H1 (cell line): ENCODE measurements around the gene PRCP. TPM values are rescaled to one million over a fixed set of nuclear protein-coding genes. Genes with fewer than 3 reads are reported as not detected.

Experiments used
- CTCF ChIA-PET: fragments of 300-600 bp; sonication (Branson Sonifier 250); formaldehyde crosslinking; loops from one replicate; lab custom pipeline; 2021; ENCODE audit not compliant: partially characterized antibody; lab: Charles Lee
- POLR2A ChIA-PET: fragments of 300-600 bp; sonication (Branson Sonifier 250); formaldehyde crosslinking; loops from one replicate; lab custom pipeline; 2021; ENCODE audit warnings: inconsistent platforms; ENCODE audit not compliant: partially characterized antibody; lab: Charles Lee
- DNase-seq, 2 experiments: peaks; one replicate each; pipeline versions ENCODE4 v3.0.0 to v3.0.0-alpha.2; 2010 to 2022; ENCODE audit warnings: low spot score in 2 of 2, low read depth in 1 of 2, mixed read lengths in 1 of 2
- FAIRE-seq: peaks from 2 replicates; lab custom pipeline; 2011; peaks lifted over from hg19 to GRCh38; lab: Jason Lieb, UNC
- H2AFZ ChIP-seq: 2 replicates; pipeline ENCODE4 v1.8.1; 2012; ENCODE audit warnings: low read length, inconsistent platforms
- H2AK5ac ChIP-seq: 2 replicates; pipeline ENCODE4 v1.6.1; 2013; ENCODE audit warnings: low read depth, low read length
- H2BK120ac ChIP-seq: replicated peaks from 2 replicates; pipeline ENCODE3; 2013; ENCODE audit warnings: low read depth, low read length, inconsistent platforms
- H2BK12ac ChIP-seq: 2 replicates; pipeline ENCODE4 v1.6.1; 2013; ENCODE audit warnings: low read depth, low read length
- H2BK15ac ChIP-seq: 2 replicates; pipeline ENCODE4 v1.6.1; 2013; ENCODE audit warnings: low read length
- H2BK20ac ChIP-seq: 2 replicates; pipeline ENCODE4 v1.6.1; 2013; ENCODE audit warnings: low read length
- H2BK5ac ChIP-seq: 2 replicates; pipeline ENCODE4 v1.6.1; 2013; ENCODE audit warnings: low read depth, low read length
- H3K14ac ChIP-seq: 2 replicates; pipeline ENCODE4 v1.6.1; 2013; ENCODE audit warnings: inconsistent platforms; ENCODE audit not compliant: insufficient read length
- H3K18ac ChIP-seq: 2 replicates; pipeline ENCODE4 v1.6.1; 2013; ENCODE audit warnings: low read length; ENCODE audit errors: extremely low read depth
- H3K23ac ChIP-seq: 2 replicates; pipeline ENCODE4 v1.6.1; 2013; ENCODE audit warnings: inconsistent platforms; ENCODE audit not compliant: insufficient read length
- H3K23me2 ChIP-seq: 2 replicates; pipeline ENCODE4 v1.6.1; 2013; ENCODE audit warnings: low read depth, low read length
- H3K27ac ChIP-seq: 2 replicates; pipeline ENCODE4 v1.6.1; 2011; ENCODE audit warnings: low read depth, low read length, inconsistent platforms
- H3K27me3 ChIP-seq, 4 experiments: replicated peaks in 1 of 4; 1 replicate in 1 of 4; 2 replicates in 3 of 4; pipeline versions ENCODE4 v1.6.1 to v1.8.1; 2011 to 2013; ENCODE audit warnings: low read length in 3 of 4, mild to moderate bottlenecking in 3 of 4, inconsistent platforms in 2 of 4, mixed read lengths in 2 of 4, moderate library complexity in 1 of 4; ENCODE audit not compliant: control insufficient read depth in 3 of 4, insufficient read depth in 3 of 4; ENCODE audit errors: extremely low read depth in 1 of 4
- H3K36me3 ChIP-seq, 4 experiments: 2 replicates each; pipeline versions ENCODE4 v1.6.1 to v1.8.1; 2011 to 2013; ENCODE audit warnings: mild to moderate bottlenecking in 4 of 4, low read length in 3 of 4, moderate library complexity in 2 of 4, control low read depth in 1 of 4, inconsistent platforms in 1 of 4; ENCODE audit not compliant: insufficient read depth in 4 of 4, control insufficient read depth in 2 of 4
- H3K4ac ChIP-seq: replicated peaks from 2 replicates; pipeline ENCODE3; 2013; ENCODE audit warnings: low read length, low read depth, mixed read lengths, inconsistent platforms; ENCODE audit not compliant: insufficient read length
- H3K4me1 ChIP-seq, 4 experiments: replicated peaks in 1 of 4; 1 replicate in 1 of 4; 2 replicates in 3 of 4; pipeline versions ENCODE4 v1.6.1 to v1.8.1; 2011 to 2013; ENCODE audit warnings: low read length in 3 of 4, inconsistent platforms in 2 of 4, mixed read lengths in 1 of 4; ENCODE audit not compliant: insufficient read depth in 4 of 4, control insufficient read depth in 3 of 4
- H3K4me2 ChIP-seq, 2 experiments: 2 replicates each; pipeline versions ENCODE4 v1.6.1 to v1.8.1; 2011 to 2013; ENCODE audit warnings: low read depth in 2 of 2, low read length in 2 of 2, control low read depth in 1 of 2, inconsistent platforms in 1 of 2, mild to moderate bottlenecking in 1 of 2; ENCODE audit not compliant: insufficient read depth in 1 of 2
- H3K4me3 ChIP-seq, 4 experiments: fragments of 200-600, 300-600 bp in 1 of 4; sonication (generic), shearing (Covaris generic), sonication (Bioruptor Twin) in 1 of 4; 2 replicates each; pipeline versions ENCODE4 v1.5.1 to v1.8.1; 2011 to 2016; ENCODE audit warnings: low read length in 4 of 4, low read depth in 3 of 4, control low read depth in 2 of 4, inconsistent platforms in 2 of 4, mild to moderate bottlenecking in 2 of 4, mixed read lengths in 1 of 4, moderate library complexity in 1 of 4; ENCODE audit not compliant: insufficient read depth in 2 of 4; ENCODE audit errors: extremely low read depth in 1 of 4
- H3K56ac ChIP-seq: replicated peaks from 2 replicates; pipeline ENCODE3; 2013; ENCODE audit warnings: low read depth, mild to moderate bottlenecking, mixed read lengths, low read length, inconsistent platforms; ENCODE audit not compliant: insufficient read length
- H3K79me1 ChIP-seq: 2 replicates; pipeline ENCODE4 v1.6.1; 2013; ENCODE audit warnings: low read depth, low read length, control low read depth
- H3K79me2 ChIP-seq, 2 experiments: 2 replicates each; pipeline versions ENCODE4 v1.6.1 to v1.8.1; 2012 to 2013; ENCODE audit warnings: low read length in 2 of 2, mild to moderate bottlenecking in 2 of 2, inconsistent platforms in 1 of 2; ENCODE audit not compliant: insufficient read depth in 2 of 2, control insufficient read depth in 1 of 2
- H3K9ac ChIP-seq, 4 experiments: replicated peaks in 1 of 4; 1 replicate in 1 of 4; 2 replicates in 3 of 4; pipeline versions ENCODE4 v1.6.1 to v1.8.1; 2011 to 2013; ENCODE audit warnings: low read depth in 3 of 4, low read length in 3 of 4, control low read depth in 2 of 4, mild to moderate bottlenecking in 2 of 4, moderate library complexity in 2 of 4, inconsistent platforms in 1 of 4; ENCODE audit errors: extremely low read depth in 1 of 4
- H3K9me3 ChIP-seq, 2 experiments: 2 replicates each; pipeline versions ENCODE4 v1.6.1 to v1.8.1; 2012 to 2013; ENCODE audit warnings: mild to moderate bottlenecking in 2 of 2, moderate library complexity in 2 of 2, control low read depth in 1 of 2, inconsistent platforms in 1 of 2, low read depth in 1 of 2, low read length in 1 of 2, mixed read lengths in 1 of 2; ENCODE audit not compliant: insufficient read depth in 2 of 2
- H4K20me1 ChIP-seq, 2 experiments: replicated peaks in 1 of 2; 2 replicates each; pipeline versions ENCODE3 to v1.8.1; 2011 to 2013; ENCODE audit warnings: inconsistent platforms in 2 of 2, low read length in 2 of 2, mild to moderate bottlenecking in 1 of 2; ENCODE audit not compliant: insufficient read depth in 2 of 2, control insufficient read depth in 1 of 2
- H4K5ac ChIP-seq: 2 replicates; pipeline ENCODE4 v1.6.1; 2013; ENCODE audit warnings: low read length, low read depth, mixed read lengths, inconsistent platforms; ENCODE audit not compliant: insufficient read length
- H4K8ac ChIP-seq: 2 replicates; pipeline ENCODE4 v1.8.0; 2013; ENCODE audit warnings: mild to moderate bottlenecking, moderate library complexity, low read length, inconsistent platforms; ENCODE audit not compliant: insufficient read depth; ENCODE audit errors: extremely low read depth
- H4K91ac ChIP-seq: replicated peaks from 2 replicates; pipeline ENCODE3; 2013; ENCODE audit warnings: low read length, mixed read lengths, inconsistent platforms; ENCODE audit not compliant: insufficient read length
- NANOG ChIP-seq: IDR thresholded peaks from 2 replicates; pipeline ENCODE4 v1.6.1; 2011; ENCODE audit warnings: low read length, low read depth, mild to moderate bottlenecking, inconsistent platforms; ENCODE audit not compliant: insufficient read depth, poor library complexity, severe bottlenecking
- WGBS, 2 experiments: shearing (Covaris generic) in 1 of 2; methylation state at CpG; one replicate each; pipeline versions ENCODE4 v1.1.6 to v1.1.7; 2013 to 2015; ENCODE audit warnings: low lambda C conversion rate in 2 of 2, mixed read lengths in 2 of 2, inconsistent platforms in 1 of 2, low coverage in 1 of 2, missing lambda C conversion rate in 1 of 2; ENCODE audit not compliant: insufficient replicate concordance in 2 of 2, insufficient coverage in 1 of 2, insufficient read length in 1 of 2; ENCODE audit errors: extremely low coverage in 1 of 2, missing lambda C conversion rate in 1 of 2; 5-methylcytosine and 5-hydroxymethylcytosine counted together
- polyA plus RNA-seq, 7 experiments: library from polyadenylated mRNA; depleted of rRNA in 3 of 7; stranded (reverse) in 5 of 7; unstranded in 2 of 7; fragments of >200 nt in 5 of 7; fragments of 200-250 nt in 2 of 7; gene quantifications; 1 replicate in 5 of 7; 2 replicates in 1 of 7; 4 replicates in 1 of 7; pipeline versions ENCODE4 v1.2.1 to v1.2.3, GENCODE V29; 2011 to 2013; ENCODE audit warnings: missing spikeins in 2 of 7, mixed read lengths in 2 of 7
- total RNA-seq: library from RNA; stranded (reverse); fragmentation: NEBNext Ultra II Directional; extraction: Animal tissue kit (Norgen Biotek cat#: 25700); gene quantifications from 2 replicates; pipeline ENCODE4 v1.2.1, GENCODE V29; 2021

Gene PRCP
- total and polyA plus RNA-seq, 2 of the 8 experiments (the other 6 are each of a cell fraction or from before 2014, with no cell fraction given), result 63.8 to 84.4 TPM

GRCh38 chr11:82859750-82860149, 40.5 kb downstream of the PRCP start:
- ChIA-PET POLR2A (no interaction called here), CTCF (interaction anchor here (1.3 to 2.0 kb wide), 2 partner anchors 8 to 128 kb away, joined by 3 to 8 read pairs; no protein-coding TSS in a partner anchor)
- no peak for FAIRE-seq
- Histone ChIP-seq H4K91ac (no peak overlapping the region), H3K27ac (no peak overlapping the region), H3K4me1 (peaks cover 0 to under 1% (median 0%) of the 10 kb centered on the region in 4 experiments; a peak in 1 of 7 replicates), H3K27me3 (no peaks in the 10 kb centered on the region), H3K4me2 (no peak overlapping the region), H3K79me2 (no peaks in the 10 kb centered on the region), H2BK120ac (no peak overlapping the region), H2BK15ac (no peak overlapping the region), H3K23me2 (no peaks in the 10 kb centered on the region), H4K8ac (no peak overlapping the region), H3K23ac (no peak overlapping the region), H2BK20ac (no peak overlapping the region), H3K56ac (no peak overlapping the region), H3K79me1 (no peaks in the 10 kb centered on the region), H2AFZ (no peak overlapping the region), H3K4me3 (no peak overlapping the region), H4K5ac (no peak overlapping the region), H2BK5ac (no peak overlapping the region), H3K9ac (no peak overlapping the region), H3K18ac (no peak overlapping the region), H4K20me1 (peaks cover 0 to 2% of the 10 kb centered on the region in 2 experiments), H3K14ac (no peak overlapping the region), H3K4ac (no peak overlapping the region), H2BK12ac (no peak overlapping the region), H3K9me3 (no peaks in the 10 kb centered on the region), H2AK5ac (no peak overlapping the region), H3K36me3 (no peaks in the 10 kb centered on the region)
- 87% methylated on average over 2 of the region's 2 CpGs; no CpG with 5 or more reads in 1 of the 2 experiments for WGBS, 2 experiments
- no peak for TF ChIP-seq NANOG
- no peak for DNase-seq
